ENCODE results near the gene MPEG1. TPM values are rescaled to one million over a fixed set of nuclear protein-coding genes. Genes with fewer than 3 reads are reported as not detected.

Gene MPEG1
- total and polyA plus RNA-seq, 7 experiments from 2014 or later, result 0.26 to 187 (median 5.0) TPM; not detected in 1

- CTCF ChIA-PET, result interaction anchor here (0.6 to 3.8 kb wide), 17 partner anchors 8 to 944 kb away, joined by 3 to 59 read pairs (median 6); partner anchors contain the start of genes FAM111A, MPEG1 and OR10Q1
- DNase-seq (peak in 4 of 9 donors; percentile 21 to 37 (median 30)), ATAC-seq (peak; percentile 19)
- Histone ChIP-seq H3K27me3 (ENCODE audit: control insufficient read depth in 2 of 2, insufficient read depth in 2 of 2, low read length in 2 of 2) (no peaks in the 10 kb centered on the region), H3K4me3 (ENCODE audit: low read length) (peak overlapping the region; percentile 85), H3K27ac (ENCODE audit: low read depth, low read length) (no peak overlapping the region), H3K36me3 (ENCODE audit: control insufficient read depth in 2 of 3, insufficient read depth in 3 of 3, low read length in 3 of 3) (no peaks in the 10 kb centered on the region), H3K4me1 (ENCODE audit: control insufficient read depth in 2 of 2, insufficient read depth in 2 of 2, low read length in 2 of 2) (peaks cover 4 to 7% of the 10 kb centered on the region in 2 donors), H3K9me3 (ENCODE audit: control insufficient read depth in 2 of 3, low read length in 3 of 3) (no peaks in the 10 kb centered on the region)
- Mint-ChIP-seq H3K9me3 (no peaks in the 10 kb centered on the region), H3K27ac (peak overlapping the region in 5 of 9 donors; percentile 13 to 75 (median 65)), H3K4me1 (peaks cover 0 to 16% (median 10%) of the 10 kb centered on the region in 7 donors), H3K27me3 (peaks cover 0 to 43% (median 7%) of the 10 kb centered on the region in 5 donors), H3K4me3 (peak overlapping the region; percentile 81 to 92 (median 89)), H3K36me3 (no peaks in the 10 kb centered on the region)
- intact Hi-C loops (cut with micrococcal nuclease), result loop anchor here (1.0 to 10.0 kb wide), 5 partner anchors 382 to 630 kb away; partner anchors contain the start of gene STX3 (in 1 of the 2)
- POLR2A ChIA-PET, result interaction anchor here (0.8 to 1.0 kb wide), 2 partner anchors 94 to 101 kb away, joined by 4 read pairs; no protein-coding TSS in a partner anchor
Measured at GRCh38 chr11:59172345-59173079, 40.2 kb downstream of the MPEG1 start.

GRCh38 chr11:59171508-59172322 is 41.0 kb downstream of the MPEG1 start, which contains the start of gene DTX4:
Gene DTX4, plus strand, starts transcription at chr11:59172132. Its CDS starts 464 bp downstream, at chr11:59172596.
- H3K4me1 ChIP-seq (ENCODE audit: control insufficient read depth in 2 of 2, insufficient read depth in 2 of 2, low read length in 2 of 2), result peaks cover 4 to 7% of the 10 kb centered on the region in 2 donors
- POLR2A ChIA-PET, result interaction anchor here (1.0 kb wide), 1 partner anchor 95 kb away, joined by 4 read pairs; no protein-coding TSS in a partner anchor
- no peaks in the 10 kb centered on the region for H3K36me3 Mint-ChIP-seq
- no peaks in the 10 kb centered on the region for H3K9me3 Mint-ChIP-seq
- no peaks in the 10 kb centered on the region for H3K27me3 ChIP-seq (ENCODE audit: control insufficient read depth in 2 of 2, insufficient read depth in 2 of 2, low read length in 2 of 2)
- ATAC-seq, result peak; percentile 94
- no peaks in the 10 kb centered on the region for H3K36me3 ChIP-seq (ENCODE audit: control insufficient read depth in 2 of 3, insufficient read depth in 3 of 3, low read length in 3 of 3)
- CTCF ChIA-PET, result interaction anchor here (0.5 to 3.8 kb wide), 28 partner anchors 9 to 943 kb away, joined by 3 to 59 read pairs (median 5); partner anchors contain the start of genes FAM111A, MPEG1 and OR10Q1
- peaks cover 0 to 43% (median 7%) of the 10 kb centered on the region in 5 donors for H3K27me3 Mint-ChIP-seq
- peak within 1 kb of the TSS; percentile 81 to 92 (median 89) for H3K4me3 Mint-ChIP-seq
- intact Hi-C loops (cut with micrococcal nuclease), result loop anchor here (1.0 to 10.0 kb wide), 13 partner anchors 11 to 631 kb away; partner anchors contain the start of genes FAM111A (in 1 of the 2) and STX3 (in 1 of the 2)
- H3K27ac ChIP-seq (ENCODE audit: low read depth, low read length), result peak within 1 kb of the TSS; percentile 10
- H3K4me1 Mint-ChIP-seq, result peaks cover 0 to 16% (median 10%) of the 10 kb centered on the region in 7 donors
- no peaks in the 10 kb centered on the region for H3K9me3 ChIP-seq (ENCODE audit: control insufficient read depth in 2 of 3, low read length in 3 of 3)
- peak within 1 kb of the TSS; percentile 85 for H3K4me3 ChIP-seq (ENCODE audit: low read length)
- peak; percentile 69 to 87 (median 84) for DNase-seq
- H3K27ac Mint-ChIP-seq, result peak within 1 kb of the TSS in 5 of 9 donors; percentile 13 to 75 (median 65)

GRCh38 chr11:59164028-59164427 is 48.7 kb downstream of the MPEG1 start:
- H3K9me3 ChIP-seq (ENCODE audit: control insufficient read depth in 2 of 3, low read length in 3 of 3), result no peaks in the 10 kb centered on the region
- H3K4me1 Mint-ChIP-seq, result peaks cover 0 to 3% (median 0%) of the 10 kb centered on the region in 7 donors

More at GRCh38 chr11:59164028-59164427, 48.7 kb downstream of the MPEG1 start:
- no peak for ATAC-seq
- no peaks in the 10 kb centered on the region for H3K27me3 ChIP-seq (ENCODE audit: control insufficient read depth in 2 of 2, insufficient read depth in 2 of 2, low read length in 2 of 2)
- intact Hi-C loops (cut with micrococcal nuclease), result no loop called here
- H3K36me3 Mint-ChIP-seq, result no peaks in the 10 kb centered on the region
- ChIA-PET POLR2A (no interaction called here), CTCF (interaction anchor here (0.7 to 1.1 kb wide), 2 partner anchors 9 to 71 kb away, joined by 4 to 7 read pairs; no protein-coding TSS in a partner anchor)
- peaks cover 18 to 40% (median 22%) of the 10 kb centered on the region in 5 donors for H3K27me3 Mint-ChIP-seq
- no peak overlapping the region for H3K27ac ChIP-seq (ENCODE audit: low read depth, low read length)
- no peak for DNase-seq
- no peak overlapping the region for H3K27ac Mint-ChIP-seq
- H3K4me1 ChIP-seq (ENCODE audit: control insufficient read depth in 2 of 2, insufficient read depth in 2 of 2, low read length in 2 of 2), result no peaks in the 10 kb centered on the region
- no peak overlapping the region for H3K4me3 ChIP-seq (ENCODE audit: low read length)
- no peak overlapping the region for H3K4me3 Mint-ChIP-seq
- no peaks in the 10 kb centered on the region for H3K36me3 ChIP-seq (ENCODE audit: control insufficient read depth in 2 of 3, insufficient read depth in 3 of 3, low read length in 3 of 3)
- no peaks in the 10 kb centered on the region for H3K9me3 Mint-ChIP-seq

Other genes with a start within 250 kb of the MPEG1 start
- not detected for gene GLYATL1B, start 126.6 kb downstream of the MPEG1 start, total RNA-seq
- gene GLYATL1B, start 126.6 kb downstream of the MPEG1 start, polyA plus RNA-seq, result not detected
- gene FAM111B, start 105.7 kb downstream of the MPEG1 start, total RNA-seq, result 10 to 100 TPM in 1 of 5 experiments, under 1 TPM in 3, not detected in 1; 0.11 to 79.8 (median 0.42) TPM
- gene FAM111B, start 105.7 kb downstream of the MPEG1 start, polyA plus RNA-seq, result not detected
- 100 to 1,000 TPM in 3 of 5 experiments, 10 to 100 TPM in 2; 73.1 to 138 (median 117) TPM for gene FAM111A, start 70.1 kb downstream of the MPEG1 start, total RNA-seq
- gene FAM111A, start 70.1 kb downstream of the MPEG1 start, polyA plus RNA-seq, result 10 to 100 TPM; 23.0 to 32.0 TPM
- 1 to 10 TPM in 4 of 5 experiments, under 1 TPM in 1; 0.22 to 3.9 (median 2.2) TPM for gene DTX4, start 40.8 kb downstream of the MPEG1 start, total RNA-seq
- under 1 TPM; 0.22 to 0.35 TPM for gene DTX4, start 40.8 kb downstream of the MPEG1 start, polyA plus RNA-seq
- gene OR5AN1, start 146.0 kb upstream of the MPEG1 start, total RNA-seq, result not detected
- gene OR5AN1, start 146.0 kb upstream of the MPEG1 start, polyA plus RNA-seq, result not detected
- gene OR5A2, start 213.5 kb upstream of the MPEG1 start, total RNA-seq, result not detected
- not detected for gene OR5A2, start 213.5 kb upstream of the MPEG1 start, polyA plus RNA-seq
- gene OR5A1, start 223.5 kb upstream of the MPEG1 start, total RNA-seq, result not detected
- not detected for gene OR5A1, start 223.5 kb upstream of the MPEG1 start, polyA plus RNA-seq
- gene OR4D6, start 244.0 kb upstream of the MPEG1 start, total RNA-seq, result not detected
- not detected for gene OR4D6, start 244.0 kb upstream of the MPEG1 start, polyA plus RNA-seq

Measured in naive thymus-derived CD4-positive, alpha-beta T cell (primary cell).